HepG2 (cell line): ENCODE results near the gene HSF2BP. TPM values are rescaled to one million over a fixed set of nuclear protein-coding genes. Genes with fewer than 3 reads are reported as not detected.

Source experiments
- ARID4A ChIP-seq: sonication (generic); formaldehyde crosslinking; IDR thresholded peaks from 2 replicates; pipeline ENCODE4 v1.5.0; 2020; ENCODE audit warnings: mild to moderate bottlenecking, missing genetic modification reagents, borderline replicate concordance
- FOSL1 ChIP-seq: sonication (generic); formaldehyde crosslinking; IDR thresholded peaks from 2 replicates; pipeline ENCODE4 v1.9.0; 2021; ENCODE audit warnings: missing genetic modification reagents, borderline replicate concordance
- HHEX ChIP-seq: IDR thresholded peaks from 2 replicates; pipeline ENCODE4 v1.6.1; 2016; ENCODE audit warnings: control low read depth
- MXD4 ChIP-seq: IDR thresholded peaks from 2 replicates; pipeline ENCODE4 v1.6.1; 2016; ENCODE audit warnings: mild to moderate bottlenecking, missing biosample characterization, missing genetic modification reagents
- POLR2AphosphoS5 ChIP-seq: IDR thresholded peaks from 2 replicates; pipeline ENCODE4 v1.6.1; 2012; ENCODE audit warnings: low read depth, low read length
- REXO4 ChIP-seq: sonication (generic); formaldehyde crosslinking; IDR thresholded peaks from 2 replicates; pipeline ENCODE4 v1.8.0; 2022; ENCODE audit warnings: missing genetic modification reagents, mild to moderate bottlenecking, borderline replicate concordance
- TCF7 ChIP-seq: sonication (generic); IDR thresholded peaks from 2 replicates; pipeline ENCODE4 v1.6.1; 2016; ENCODE audit warnings: antibody characterized with exemption, low read depth
- ZFP1 ChIP-seq: IDR thresholded peaks from 2 replicates; pipeline ENCODE4 v1.6.1; 2016
- ZFP36L2 ChIP-seq: sonication (generic); formaldehyde crosslinking; IDR thresholded peaks from 2 replicates; pipeline ENCODE4 v1.4.0; 2020; ENCODE audit warnings: missing genetic modification reagents
- ZNF329 ChIP-seq: sonication (generic); formaldehyde crosslinking; IDR thresholded peaks from 2 replicates; pipeline ENCODE4 v1.9.0; 2021; ENCODE audit warnings: low read depth, mild to moderate bottlenecking, missing genetic modification reagents
- ZNF451 ChIP-seq: sonication (generic); formaldehyde crosslinking; IDR thresholded peaks from 2 replicates; pipeline ENCODE4 v1.5.0; 2020; ENCODE audit warnings: mild to moderate bottlenecking, missing genetic modification reagents
- ZNF468 ChIP-seq: sonication (generic); formaldehyde crosslinking; IDR thresholded peaks from 2 replicates; pipeline ENCODE4 v1.8.0; 2022; ENCODE audit warnings: mild to moderate bottlenecking, moderate library complexity, missing genetic modification reagents
- ZNF572 ChIP-seq: sonication (generic); formaldehyde crosslinking; IDR thresholded peaks from 2 replicates; pipeline ENCODE4 v1.5.1; 2020; ENCODE audit warnings: mild to moderate bottlenecking, missing genetic modification reagents
- ZNF674 ChIP-seq: sonication (generic); formaldehyde crosslinking; IDR thresholded peaks from 2 replicates; pipeline ENCODE4 v1.5.0; 2020; ENCODE audit warnings: low read depth, mild to moderate bottlenecking, missing genetic modification reagents
- polyA plus RNA-seq, 8 experiments: library from polyadenylated mRNA; depleted of rRNA in 3 of 8; stranded (reverse) in 7 of 8; unstranded in 1 of 8; fragments of >200 nt; fragmentation: Illumina TruSeq in 4 of 8; extraction: Trizol in 4 of 8; gene quantifications; 2 replicates each; pipeline versions ENCODE4 v1.2.1 to v1.2.3, GENCODE V29; 2011 to 2016; ENCODE audit warnings: low read depth in 4 of 8, missing spikeins in 1 of 8, mixed read lengths in 1 of 8; ENCODE audit not compliant: insufficient read depth in 1 of 8
- total RNA-seq, 5 experiments: library from RNA; depleted of rRNA; stranded (reverse); fragments of >200 nt; fragmentation: Illumina TruSeq; extraction: Trizol; gene quantifications; 2 replicates each; pipeline ENCODE4 v1.2.3, GENCODE V29; 2016; ENCODE audit warnings: low read depth in 1 of 5
- TF ChIP-seq, protein P1 (sequence below): sonication (generic); formaldehyde crosslinking; IDR thresholded peaks from 2 replicates; pipeline ENCODE4 v1.5.0; 2020; ENCODE audit warnings: mild to moderate bottlenecking, missing genetic modification reagents, borderline replicate concordance
- TF ChIP-seq, protein P2 (sequence below): sonication (generic); formaldehyde crosslinking; IDR thresholded peaks from 2 replicates; pipeline ENCODE4 v1.4.0; 2020; ENCODE audit warnings: missing genetic modification reagents, borderline replicate concordance
- TF ChIP-seq, protein P3 (sequence below): sonication (generic); formaldehyde crosslinking; IDR thresholded peaks from 2 replicates; pipeline ENCODE4 v1.5.0; 2020; ENCODE audit warnings: mild to moderate bottlenecking, missing genetic modification reagents

HSF2BP gene
- total and polyA plus RNA-seq, 2 of the 13 experiments (the other 11 are each of a cell fraction or from before 2014, with no cell fraction given) = 0.67 to 2.2 TPM

DNA sequence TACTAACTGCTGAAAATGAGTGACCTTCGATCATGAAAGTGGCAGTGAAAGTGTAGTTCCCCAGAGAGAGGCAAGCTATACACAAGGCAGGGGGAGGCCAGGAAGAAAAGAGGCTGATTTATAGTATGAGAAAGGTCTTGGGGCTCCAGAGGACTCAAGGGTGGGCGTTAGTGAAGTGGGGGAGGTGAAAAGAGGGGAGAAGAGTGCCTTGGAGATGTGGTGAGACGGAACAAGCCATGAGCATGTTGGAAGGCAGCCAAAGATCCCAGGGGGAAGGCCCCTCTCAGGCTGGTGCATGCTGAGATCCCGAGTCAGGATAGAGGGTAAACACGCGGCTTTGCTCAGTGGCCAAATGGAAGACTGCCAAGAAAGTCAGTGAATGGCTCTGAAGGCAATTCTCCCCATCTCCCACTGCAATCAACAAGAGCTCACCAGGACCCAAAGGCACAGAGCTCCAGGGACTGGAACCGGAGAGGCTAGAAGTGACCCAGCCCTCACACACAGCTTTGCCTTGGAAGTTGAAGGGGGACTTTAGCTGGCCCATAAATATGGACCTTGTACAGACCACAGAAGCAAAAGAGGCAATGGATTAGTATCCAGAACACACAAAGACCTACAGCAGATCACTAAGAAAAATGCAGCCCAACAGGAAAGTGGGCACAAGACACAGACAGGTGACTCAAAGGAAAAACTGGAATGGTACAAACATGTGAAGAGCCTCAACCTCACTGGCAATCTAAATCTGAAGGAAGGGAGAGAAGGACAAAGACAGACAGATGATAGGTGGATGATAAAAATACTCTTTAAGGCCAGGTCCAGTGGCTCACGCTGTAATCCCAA, 49.6 kb downstream of the HSF2BP start (continued):
- no peak; the same call in 1 of the 2 replicates for TF ChIP-seq ARID4A
- TF ChIP-seq ZNF329 (CRISPR knock-in tag) = no peak
- no peak for TF ChIP-seq ZFP36L2
- TF ChIP-seq, protein P1, sequence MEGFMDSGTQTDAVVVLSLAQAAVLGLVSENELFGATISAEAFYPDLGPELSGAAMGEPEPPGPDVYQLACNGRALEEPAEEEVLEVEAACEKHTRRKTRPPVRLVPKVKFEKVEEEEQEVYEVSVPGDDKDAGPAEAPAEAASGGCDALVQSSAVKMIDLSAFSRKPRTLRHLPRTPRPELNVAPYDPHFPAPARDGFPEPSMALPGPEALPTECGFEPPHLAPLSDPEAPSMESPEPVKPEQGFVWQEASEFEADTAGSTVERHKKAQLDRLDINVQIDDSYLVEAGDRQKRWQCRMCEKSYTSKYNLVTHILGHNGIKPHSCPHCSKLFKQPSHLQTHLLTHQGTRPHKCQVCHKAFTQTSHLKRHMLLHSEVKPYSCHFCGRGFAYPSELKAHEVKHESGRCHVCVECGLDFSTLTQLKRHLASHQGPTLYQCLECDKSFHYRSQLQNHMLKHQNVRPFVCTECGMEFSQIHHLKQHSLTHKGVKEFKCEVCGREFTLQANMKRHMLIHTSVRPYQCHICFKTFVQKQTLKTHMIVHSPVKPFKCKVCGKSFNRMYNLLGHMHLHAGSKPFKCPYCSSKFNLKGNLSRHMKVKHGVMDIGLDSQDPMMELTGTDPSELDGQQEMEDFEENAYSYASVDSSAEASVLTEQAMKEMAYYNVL = no peak
- TF ChIP-seq HHEX = no peak
- TF ChIP-seq ZNF572 = no peak
- no peak for TF ChIP-seq REXO4 (CRISPR knock-in tag)
- no peak for TF ChIP-seq TCF7
- no peak for TF ChIP-seq ZNF674
- TF ChIP-seq, protein P2, sequence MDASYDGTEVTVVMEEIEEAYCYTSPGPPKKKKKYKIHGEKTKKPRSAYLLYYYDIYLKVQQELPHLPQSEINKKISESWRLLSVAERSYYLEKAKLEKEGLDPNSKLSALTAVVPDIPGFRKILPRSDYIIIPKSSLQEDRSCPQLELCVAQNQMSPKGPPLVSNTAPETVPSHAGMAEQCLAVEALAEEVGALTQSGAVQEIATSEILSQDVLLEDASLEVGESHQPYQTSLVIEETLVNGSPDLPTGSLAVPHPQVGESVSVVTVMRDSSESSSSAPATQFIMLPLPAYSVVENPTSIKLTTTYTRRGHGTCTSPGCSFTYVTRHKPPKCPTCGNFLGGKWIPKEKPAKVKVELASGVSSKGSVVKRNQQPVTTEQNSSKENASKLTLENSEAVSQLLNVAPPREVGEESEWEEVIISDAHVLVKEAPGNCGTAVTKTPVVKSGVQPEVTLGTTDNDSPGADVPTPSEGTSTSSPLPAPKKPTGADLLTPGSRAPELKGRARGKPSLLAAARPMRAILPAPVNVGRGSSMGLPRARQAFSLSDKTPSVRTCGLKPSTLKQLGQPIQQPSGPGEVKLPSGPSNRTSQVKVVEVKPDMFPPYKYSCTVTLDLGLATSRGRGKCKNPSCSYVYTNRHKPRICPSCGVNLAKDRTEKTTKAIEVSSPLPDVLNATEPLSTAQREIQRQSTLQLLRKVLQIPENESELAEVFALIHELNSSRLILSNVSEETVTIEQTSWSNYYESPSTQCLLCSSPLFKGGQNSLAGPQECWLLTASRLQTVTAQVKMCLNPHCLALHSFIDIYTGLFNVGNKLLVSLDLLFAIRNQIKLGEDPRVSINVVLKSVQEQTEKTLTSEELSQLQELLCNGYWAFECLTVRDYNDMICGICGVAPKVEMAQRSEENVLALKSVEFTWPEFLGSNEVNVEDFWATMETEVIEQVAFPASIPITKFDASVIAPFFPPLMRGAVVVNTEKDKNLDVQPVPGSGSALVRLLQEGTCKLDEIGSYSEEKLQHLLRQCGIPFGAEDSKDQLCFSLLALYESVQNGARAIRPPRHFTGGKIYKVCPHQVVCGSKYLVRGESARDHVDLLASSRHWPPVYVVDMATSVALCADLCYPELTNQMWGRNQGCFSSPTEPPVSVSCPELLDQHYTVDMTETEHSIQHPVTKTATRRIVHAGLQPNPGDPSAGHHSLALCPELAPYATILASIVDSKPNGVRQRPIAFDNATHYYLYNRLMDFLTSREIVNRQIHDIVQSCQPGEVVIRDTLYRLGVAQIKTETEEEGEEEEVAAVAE (CRISPR knock-in tag) = no peak
- TF ChIP-seq, protein P3, sequence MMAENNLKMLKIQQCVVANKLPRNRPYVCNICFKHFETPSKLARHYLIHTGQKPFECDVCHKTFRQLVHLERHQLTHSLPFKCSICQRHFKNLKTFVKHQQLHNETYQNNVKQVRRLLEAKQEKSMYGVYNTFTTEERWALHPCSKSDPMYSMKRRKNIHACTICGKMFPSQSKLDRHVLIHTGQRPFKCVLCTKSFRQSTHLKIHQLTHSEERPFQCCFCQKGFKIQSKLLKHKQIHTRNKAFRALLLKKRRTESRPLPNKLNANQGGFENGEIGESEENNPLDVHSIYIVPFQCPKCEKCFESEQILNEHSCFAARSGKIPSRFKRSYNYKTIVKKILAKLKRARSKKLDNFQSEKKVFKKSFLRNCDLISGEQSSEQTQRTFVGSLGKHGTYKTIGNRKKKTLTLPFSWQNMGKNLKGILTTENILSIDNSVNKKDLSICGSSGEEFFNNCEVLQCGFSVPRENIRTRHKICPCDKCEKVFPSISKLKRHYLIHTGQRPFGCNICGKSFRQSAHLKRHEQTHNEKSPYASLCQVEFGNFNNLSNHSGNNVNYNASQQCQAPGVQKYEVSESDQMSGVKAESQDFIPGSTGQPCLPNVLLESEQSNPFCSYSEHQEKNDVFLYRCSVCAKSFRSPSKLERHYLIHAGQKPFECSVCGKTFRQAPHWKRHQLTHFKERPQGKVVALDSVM = peak; percentile 95
- no peak for TF ChIP-seq POLR2AphosphoS5
- no peak for TF ChIP-seq ZFP1 (CRISPR knock-in tag)
- no peak for TF ChIP-seq MXD4 (CRISPR knock-in tag)
- TF ChIP-seq ZNF468 (CRISPR knock-in tag) = no peak
- TF ChIP-seq FOSL1 (CRISPR knock-in tag) = no peak
- TF ChIP-seq ZNF451 (CRISPR knock-in tag) = 0 out of 2 replicates have a peak, but pooled peaks have one; percentile 74
